Hepatocyte (in vitro differentiated cells): Measurements from ENCODE around the gene ITPKB. TPM values are rescaled to one million over a fixed set of nuclear protein-coding genes. Genes with fewer than 3 reads are reported as not detected.

Source experiments
- DNase-seq: peaks from one replicate; pipeline ENCODE4 v3.0.0-alpha.2; 2016; ENCODE audit warnings: low spot score
- H2AFZ ChIP-seq: fragments of 200-600 bp; sonication (generic); 2 replicates; pipeline ENCODE4 v1.6.0; 2016; ENCODE audit warnings: antibody characterized with exemption, mild to moderate bottlenecking
- H3K27ac ChIP-seq: fragments of 200-600 bp; sonication (generic); 2 replicates; pipeline ENCODE4 v1.5.1; 2016; ENCODE audit warnings: mild to moderate bottlenecking
- H3K27me3 ChIP-seq: fragments of 200-600 bp; sonication (generic); 2 replicates; pipeline ENCODE4 v1.6.1; 2016
- H3K36me3 ChIP-seq: fragments of 200-600 bp; sonication (generic); replicated peaks from 2 replicates; pipeline ENCODE4 v1.5.1; 2016; ENCODE audit warnings: low read depth; ENCODE audit not compliant: insufficient read depth
- H3K4me1 ChIP-seq: fragments of 200-600 bp; sonication (generic); 2 replicates; pipeline ENCODE4 v1.5.1; 2016; ENCODE audit warnings: mild to moderate bottlenecking, moderate library complexity; ENCODE audit not compliant: insufficient read depth
- H3K4me2 ChIP-seq: fragments of 200-600 bp; sonication (generic); 2 replicates; pipeline ENCODE4 v1.6.0; 2016
- H3K4me3 ChIP-seq: fragments of 200-600 bp; sonication (generic); 2 replicates; pipeline ENCODE4 v1.5.1; 2016; ENCODE audit warnings: mild to moderate bottlenecking
- H3K79me2 ChIP-seq: fragments of 200-600 bp; sonication (generic); 2 replicates; pipeline ENCODE4 v1.6.0; 2017; ENCODE audit warnings: mild to moderate bottlenecking
- H3K9me2 ChIP-seq: fragments of 200-600 bp; sonication (generic); replicated peaks from 2 replicates; pipeline ENCODE4 v1.6.0; 2017; ENCODE audit warnings: mild to moderate bottlenecking; ENCODE audit not compliant: insufficient read depth
- H3K9me3 ChIP-seq: fragments of 200-600 bp; sonication (generic); 2 replicates; pipeline ENCODE4 v1.5.1; 2016; ENCODE audit warnings: low read depth, mild to moderate bottlenecking
- H4K20me1 ChIP-seq: fragments of 200-600 bp; sonication (generic); 2 replicates; pipeline ENCODE4 v1.6.0; 2016; ENCODE audit warnings: mild to moderate bottlenecking; ENCODE audit not compliant: insufficient read depth, poor library complexity, severe bottlenecking
- EZH2 ChIP-seq: fragments of 200-600 bp; sonication (generic); IDR thresholded peaks from 2 replicates; pipeline ENCODE4 v1.6.1; 2016; ENCODE audit warnings: antibody characterized with exemption, mild to moderate bottlenecking, borderline replicate concordance
- EZH2phosphoT487 ChIP-seq: fragments of 200-600 bp; sonication (generic); IDR thresholded peaks from one replicate; pipeline ENCODE4 v1.6.1; 2018; ENCODE audit warnings: antibody characterized with exemption, mild to moderate bottlenecking, low read depth, moderate library complexity; ENCODE audit not compliant: unreplicated experiment, severe bottlenecking
- WGBS: methylation state at CpG from one replicate; pipeline ENCODE4 v1.1.6; 2016; ENCODE audit warnings: low lambda C conversion rate; ENCODE audit errors: missing lambda C conversion rate; 5-methylcytosine and 5-hydroxymethylcytosine counted together
- polyA plus RNA-seq: library from polyadenylated mRNA; unstranded; fragments of >200 nt; fragmentation: Nextera tagmentation; extraction: Ambion mirVana; gene quantifications from 2 replicates; pipeline ENCODE4 v1.2.1, GENCODE V29; 2016
- total RNA-seq: library from RNA; depleted of rRNA; stranded (reverse); fragments of >200 nt; gene quantifications from 2 replicates; pipeline ENCODE4 v1.2.3, GENCODE V29; 2014
- TF ChIP-seq, protein P1 (sequence below): fragments of 200-600 bp; sonication (generic); IDR thresholded peaks from 2 replicates; pipeline ENCODE4 v1.5.1; 2016; ENCODE audit warnings: antibody characterized with exemption, mild to moderate bottlenecking; ENCODE audit not compliant: poor library complexity

The ITPKB gene
- total and polyA plus RNA-seq, 2 experiments from 2014 or later: 11.0 to 13.8 TPM

DNA sequence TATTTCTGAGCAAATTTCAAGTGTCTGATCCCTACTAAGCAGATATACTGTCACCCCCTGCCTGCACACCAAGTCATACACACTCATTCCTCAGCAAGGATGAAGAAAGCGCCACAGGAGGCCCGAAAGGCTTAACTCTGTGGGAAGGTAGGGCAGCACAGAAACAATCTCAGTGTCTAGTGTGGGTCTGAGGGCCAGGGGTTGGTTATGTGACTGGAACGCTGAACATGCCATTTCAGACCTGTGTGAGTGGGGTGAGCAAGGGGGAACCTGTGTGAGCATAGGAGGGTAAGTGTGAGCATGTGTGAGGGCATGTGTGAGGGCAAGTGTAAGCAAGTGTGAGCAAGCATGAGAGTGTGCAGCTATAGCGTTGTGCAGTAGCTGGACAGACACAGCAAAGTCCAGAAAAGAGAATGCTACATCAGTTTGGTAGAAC lies 6.2 kb downstream of the ITPKB start:
- peaks cover 9% of the 10 kb centered on the region for H3K4me1 ChIP-seq
- WGBS: 85% methylated on average over 4 of the region's 4 CpGs
- no peak overlapping the region for H3K27ac ChIP-seq

DNA sequence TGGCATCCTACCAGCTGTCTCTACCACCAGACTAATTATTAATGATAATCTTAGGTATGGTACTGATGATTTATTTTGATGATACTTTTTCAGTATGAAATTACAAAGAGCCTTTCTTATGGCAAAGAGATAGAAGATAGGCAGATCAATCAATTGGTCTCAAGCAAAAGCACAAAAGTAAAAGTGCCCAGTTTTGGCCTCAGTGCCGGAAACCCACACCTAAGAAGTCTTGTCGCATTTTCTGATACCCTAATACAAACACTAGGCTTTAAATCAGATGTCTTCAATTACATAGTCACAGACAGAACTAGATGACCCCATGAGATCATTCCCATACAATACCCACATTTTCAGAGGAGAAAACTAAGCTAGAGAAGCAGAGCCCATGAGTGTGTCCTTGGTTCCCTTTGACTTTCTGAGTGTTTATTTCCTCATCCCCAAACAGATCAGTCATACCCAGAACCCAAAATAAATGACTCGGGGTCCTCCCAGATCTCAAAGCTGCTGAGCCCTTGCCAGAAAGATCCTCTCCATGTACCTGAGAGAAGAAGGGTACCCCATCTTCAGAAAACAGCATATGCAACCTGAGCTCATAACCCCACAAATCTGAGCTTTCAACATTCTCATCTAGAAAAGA lies 7.7 kb downstream of the ITPKB start:
- Histone ChIP-seq H3K9me3 (no peaks in the 10 kb centered on the region), H3K4me1 (peaks cover 2% of the 10 kb centered on the region), H3K4me2 (no peak overlapping the region), H4K20me1 (peaks cover 15% of the 10 kb centered on the region), H3K27ac (no peak overlapping the region), H3K27me3 (peaks cover 4% of the 10 kb centered on the region), H2AFZ (no peak overlapping the region), H3K9me2 (no peaks in the 10 kb centered on the region), H3K36me3 (no peaks in the 10 kb centered on the region), H3K79me2 (peaks cover 44% of the 10 kb centered on the region), H3K4me3 (no peak overlapping the region)
- 84% methylated on average over 3 of the region's 3 CpGs for WGBS
- DNase-seq: no peak
- TF ChIP-seq EZH2 (no peak), EZH2phosphoT487 (no peak)
- TF ChIP-seq, protein P1, sequence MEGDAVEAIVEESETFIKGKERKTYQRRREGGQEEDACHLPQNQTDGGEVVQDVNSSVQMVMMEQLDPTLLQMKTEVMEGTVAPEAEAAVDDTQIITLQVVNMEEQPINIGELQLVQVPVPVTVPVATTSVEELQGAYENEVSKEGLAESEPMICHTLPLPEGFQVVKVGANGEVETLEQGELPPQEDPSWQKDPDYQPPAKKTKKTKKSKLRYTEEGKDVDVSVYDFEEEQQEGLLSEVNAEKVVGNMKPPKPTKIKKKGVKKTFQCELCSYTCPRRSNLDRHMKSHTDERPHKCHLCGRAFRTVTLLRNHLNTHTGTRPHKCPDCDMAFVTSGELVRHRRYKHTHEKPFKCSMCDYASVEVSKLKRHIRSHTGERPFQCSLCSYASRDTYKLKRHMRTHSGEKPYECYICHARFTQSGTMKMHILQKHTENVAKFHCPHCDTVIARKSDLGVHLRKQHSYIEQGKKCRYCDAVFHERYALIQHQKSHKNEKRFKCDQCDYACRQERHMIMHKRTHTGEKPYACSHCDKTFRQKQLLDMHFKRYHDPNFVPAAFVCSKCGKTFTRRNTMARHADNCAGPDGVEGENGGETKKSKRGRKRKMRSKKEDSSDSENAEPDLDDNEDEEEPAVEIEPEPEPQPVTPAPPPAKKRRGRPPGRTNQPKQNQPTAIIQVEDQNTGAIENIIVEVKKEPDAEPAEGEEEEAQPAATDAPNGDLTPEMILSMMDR: no peak

More for the DNA sequence above, 6.2 kb downstream of the ITPKB start:
- Histone ChIP-seq H3K79me2 (peaks cover 49% of the 10 kb centered on the region), H4K20me1 (peaks cover 20% of the 10 kb centered on the region), H3K4me2 (peak overlapping the region; percentile 11), H3K27me3 (peaks cover 5% of the 10 kb centered on the region), H3K36me3 (no peaks in the 10 kb centered on the region), H3K9me3 (no peaks in the 10 kb centered on the region), H3K4me3 (no peak overlapping the region), H3K9me2 (no peaks in the 10 kb centered on the region), H2AFZ (no peak overlapping the region)
- DNase-seq: no peak
- TF ChIP-seq, protein P1: no peak
- TF ChIP-seq EZH2 (no peak), EZH2phosphoT487 (no peak)

DNA sequence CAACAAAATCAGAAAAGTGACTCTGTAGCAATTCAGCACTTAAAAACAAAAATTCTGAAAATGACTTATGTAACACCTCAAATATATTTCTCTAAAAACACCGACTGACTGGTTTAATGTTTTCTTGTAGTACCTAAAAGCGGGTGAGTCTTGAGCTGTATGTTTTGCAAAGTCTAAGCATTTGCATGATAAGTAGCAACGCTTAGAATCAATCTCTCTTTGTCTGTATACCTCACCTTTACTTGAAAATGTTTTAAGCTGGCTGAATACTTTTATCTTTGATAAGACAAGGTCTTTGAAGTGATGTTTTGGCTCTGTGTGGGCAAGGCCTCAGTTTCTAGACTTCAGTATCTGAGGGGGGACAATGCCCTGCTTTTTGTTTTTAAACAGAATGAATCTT lies 8.2 kb downstream of the ITPKB start:
- H3K27me3 ChIP-seq: no peaks in the 10 kb centered on the region
- H3K4me1 ChIP-seq: no peaks in the 10 kb centered on the region
- no peak overlapping the region for H3K27ac ChIP-seq
- H3K9me2 ChIP-seq: no peaks in the 10 kb centered on the region
- no peak overlapping the region for H3K4me2 ChIP-seq
- H2AFZ ChIP-seq: no peak overlapping the region
- H3K36me3 ChIP-seq: no peaks in the 10 kb centered on the region
- no peak for TF ChIP-seq EZH2
- TF ChIP-seq, protein P1: no peak
- H3K79me2 ChIP-seq: peaks cover 44% of the 10 kb centered on the region
- no peak for DNase-seq
- no peaks in the 10 kb centered on the region for H3K9me3 ChIP-seq
- H4K20me1 ChIP-seq: peaks cover 9% of the 10 kb centered on the region
- no peak overlapping the region for H3K4me3 ChIP-seq
- WGBS: 55% methylated on average over 3 of the region's 3 CpGs
